Measurements from ENCODE around the gene NAA16. TPM values are rescaled to one million over a fixed set of nuclear protein-coding genes. Genes with fewer than 3 reads are reported as not detected.
A peak's percentile ranks its signal among the peaks of the same experiment; 100 is the strongest.

Gene NAA16
- total and polyA plus RNA-seq, 9 of the 15 experiments (the other 6 are each of a cell fraction or from before 2014, with no cell fraction given) = 3.7 to 18.2 (median 12.0) TPM

GRCh38 chr13:41268764-41269163 is 42.3 kb upstream of the NAA16 start:
- Histone ChIP-seq H3K4me2 (ENCODE audit: insufficient read depth, low read length) (no peak overlapping the region), H4K20me1 (replicated peaks; ENCODE audit: control insufficient read depth, insufficient read depth, low read length) (no peaks in the 10 kb centered on the region), H3K4me1 (replicated peaks in 1 of 2; ENCODE audit: control insufficient read depth in 2 of 2, insufficient read depth in 2 of 2, low read length in 2 of 2) (no peaks in the 10 kb centered on the region), H3K9me3 (replicated peaks; ENCODE audit: control insufficient read depth, insufficient read depth, low read depth, low read length) (no peaks in the 10 kb centered on the region), H3K9me1 (ENCODE audit: control insufficient read depth, insufficient read depth, low read length) (no peaks in the 10 kb centered on the region), H3K4me3 (no peak overlapping the region), H3K9ac (ENCODE audit: insufficient read depth in 1 of 2, low read depth in 2 of 2, low read length in 2 of 2) (no peak overlapping the region), H3K79me2 (ENCODE audit: control insufficient read depth, insufficient read depth, low read length) (no peaks in the 10 kb centered on the region), H3K36me3 (ENCODE audit: control insufficient read depth, insufficient read depth, low read length) (no peaks in the 10 kb centered on the region), H3K27ac (ENCODE audit: extremely low read depth, low read depth, low read length) (no peak overlapping the region), H3K27me3 (ENCODE audit: control insufficient read depth in 2 of 2, insufficient read depth in 2 of 2, low read length in 2 of 2) (no peaks in the 10 kb centered on the region), H2AFZ (ENCODE audit: low read depth, low read length) (no peak overlapping the region)
- ATAC-seq (no peak), FAIRE-seq (no peak), DNase-seq (ENCODE audit: extremely low read depth in 1 of 4, low spot score in 3 of 4) (peak in 1 of 4 experiments; percentile 20)
- intact Hi-C loops (cut with micrococcal nuclease) = no loop called here
- POLR2A ChIA-PET = no interaction called here
- TF ChIP-seq TOE1 (IDR thresholded peaks at IDR 0.05; ENCODE audit: borderline replicate concordance) (no peak), TOE1 (CRISPR knock-in tag; IDR thresholded peaks at IDR 0.05; ENCODE audit: borderline replicate concordance, low read depth) (no peak), ZFP36 (IDR thresholded peaks at IDR 0.05; ENCODE audit: low read depth, low read length, partially characterized antibody) (peak; percentile 83), ZNF146 (CRISPR knock-in tag; IDR thresholded peaks at IDR 0.05; ENCODE audit: unreplicated experiment) (no peak), SAFB2 (IDR thresholded peaks at IDR 0.05; ENCODE audit: borderline replicate concordance, low read depth, low read length, severe bottlenecking) (no peak), ZNF384 (IDR thresholded peaks at IDR 0.05; ENCODE audit: low read depth, low read length) (0 out of 2 replicates have a peak, but pooled peaks have one; percentile 37)
- TF ChIP-seq, protein P1, sequence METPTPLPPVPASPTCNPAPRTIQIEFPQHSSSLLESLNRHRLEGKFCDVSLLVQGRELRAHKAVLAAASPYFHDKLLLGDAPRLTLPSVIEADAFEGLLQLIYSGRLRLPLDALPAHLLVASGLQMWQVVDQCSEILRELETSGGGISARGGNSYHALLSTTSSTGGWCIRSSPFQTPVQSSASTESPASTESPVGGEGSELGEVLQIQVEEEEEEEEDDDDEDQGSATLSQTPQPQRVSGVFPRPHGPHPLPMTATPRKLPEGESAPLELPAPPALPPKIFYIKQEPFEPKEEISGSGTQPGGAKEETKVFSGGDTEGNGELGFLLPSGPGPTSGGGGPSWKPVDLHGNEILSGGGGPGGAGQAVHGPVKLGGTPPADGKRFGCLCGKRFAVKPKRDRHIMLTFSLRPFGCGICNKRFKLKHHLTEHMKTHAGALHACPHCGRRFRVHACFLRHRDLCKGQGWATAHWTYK (CRISPR knock-in tag; IDR thresholded peaks at IDR 0.05) = no peak
- in situ Hi-C loops (cut with MboI) = no loop called here
- no CpG with 5 or more reads among the region's 1 CpG for WGBS (ENCODE audit: insufficient coverage, low coverage, missing lambda C conversion rate)
- CTCF ChIA-PET (ENCODE audit: low intra/inter-chr PET ratio) = no interaction called here
- no TSS peak for BruUV-seq (replicated peaks)
